Epithelial cell of esophagus (primary cell): ENCODE measurements around the gene ABCA4.
"Not testable (repeated sequence)": the region's sequence is repeated elsewhere in the genome, so short reads cannot be mapped to it uniquely, and the experiment has no call there.

Source experiments
- DNase-seq: peaks from one replicate; pipeline ENCODE4 v3.0.0; 2010; ENCODE audit warnings: low read depth
- H3K4me3 ChIP-seq: 2 replicates; pipeline ENCODE4 v1.5.1; 2011; ENCODE audit warnings: mild to moderate bottlenecking, low read length, control low read depth
- CTCF ChIP-seq: IDR thresholded peaks from 2 replicates; pipeline ENCODE4 v1.5.1; 2011; ENCODE audit warnings: low read depth, mild to moderate bottlenecking, low read length, control low read depth, inconsistent platforms; ENCODE audit not compliant: insufficient read depth; ENCODE audit errors: missing control alignments

Gene ABCA4

GRCh38 chr1:94120991-94121390 lies at the start of gene ABCA4:
ABCA4 (minus strand) TSS chr1:94121148; CDS start chr1:94121045, 103 bp downstream.
- no peak for DNase-seq
- H3K4me3 ChIP-seq = no peak within 1 kb of the TSS
- no peak for TF ChIP-seq CTCF

GRCh38 chr1:94169126-94169525 lies 48.2 kb upstream of the ABCA4 start:
- TF ChIP-seq CTCF = no peak

GRCh38 chr1:94165843-94166242 lies 44.9 kb upstream of the ABCA4 start:
- DNase-seq = no peak
- no peak for TF ChIP-seq CTCF
- no peak overlapping the region for H3K4me3 ChIP-seq

More at GRCh38 chr1:94169126-94169525, 48.2 kb upstream of the ABCA4 start:
- no peak overlapping the region for H3K4me3 ChIP-seq
- DNase-seq = no peak

GRCh38 chr1:94164885-94165284 lies 43.9 kb upstream of the ABCA4 start:
- not testable (repeated sequence) for DNase-seq, H3K4me3 ChIP-seq

GRCh38 chr1:94164121-94164520 lies 43.2 kb upstream of the ABCA4 start:
- peak; percentile 8 for DNase-seq
- H3K4me3 ChIP-seq = not testable (repeated sequence)

GRCh38 chr1:94163249-94163648 lies 42.3 kb upstream of the ABCA4 start:
- H3K4me3 ChIP-seq, DNase-seq: not testable (repeated sequence)

- DNase-seq = peak; percentile 45
- H3K4me3 ChIP-seq = no peak overlapping the region
- TF ChIP-seq CTCF = no peak
These were observed 39.9 kb upstream of the ABCA4 start for GRCh38 chr1:94160811-94161210.

- DNase-seq = no peak
- TF ChIP-seq CTCF = no peak
- H3K4me3 ChIP-seq = no peak overlapping the region
These were observed 35.2 kb upstream of the ABCA4 start for GRCh38 chr1:94156096-94156625.

- no peak for DNase-seq
- no peak for TF ChIP-seq CTCF
These were observed 34.0 kb upstream of the ABCA4 start for GRCh38 chr1:94154989-94155388.

More at GRCh38 chr1:94154989-94155388, 34.0 kb upstream of the ABCA4 start:
- no peak overlapping the region for H3K4me3 ChIP-seq
